Transverse colon (tissue), 4 donors: ENCODE measurements around the gene HDAC4.

Experiments
- CTCF ChIP-seq, 5 experiments: fragments of 200-600 bp in 3 of 5; fragments of 450-650 bp in 2 of 5; sonication (generic) in 3 of 5; IDR thresholded peaks; 1 replicate in 2 of 5; 2 replicates in 3 of 5; pipeline ENCODE4 v1.5.1; 2016 to 2017; ENCODE audit warnings: antibody characterized with exemption in 5 of 5, inconsistent platforms in 3 of 5, mild to moderate bottlenecking in 2 of 5, moderate library complexity in 1 of 5
- EP300 ChIP-seq: sonication (generic); formaldehyde crosslinking; IDR thresholded peaks from one replicate; pipeline ENCODE4 v1.6.1; 2017; ENCODE audit warnings: antibody characterized with exemption, low read depth
- POLR2A ChIP-seq: fragments of 450-650 bp; IDR thresholded peaks from one replicate; pipeline ENCODE4 v1.6.1; 2016; ENCODE audit warnings: antibody characterized with exemption, mild to moderate bottlenecking, moderate library complexity
- POLR2AphosphoS5 ChIP-seq, 3 donors: sonication (generic); formaldehyde crosslinking; IDR thresholded peaks; one replicate each; pipeline ENCODE4 v1.6.1; 2016; ENCODE audit warnings: antibody characterized with exemption in 3 of 3

DNA sequence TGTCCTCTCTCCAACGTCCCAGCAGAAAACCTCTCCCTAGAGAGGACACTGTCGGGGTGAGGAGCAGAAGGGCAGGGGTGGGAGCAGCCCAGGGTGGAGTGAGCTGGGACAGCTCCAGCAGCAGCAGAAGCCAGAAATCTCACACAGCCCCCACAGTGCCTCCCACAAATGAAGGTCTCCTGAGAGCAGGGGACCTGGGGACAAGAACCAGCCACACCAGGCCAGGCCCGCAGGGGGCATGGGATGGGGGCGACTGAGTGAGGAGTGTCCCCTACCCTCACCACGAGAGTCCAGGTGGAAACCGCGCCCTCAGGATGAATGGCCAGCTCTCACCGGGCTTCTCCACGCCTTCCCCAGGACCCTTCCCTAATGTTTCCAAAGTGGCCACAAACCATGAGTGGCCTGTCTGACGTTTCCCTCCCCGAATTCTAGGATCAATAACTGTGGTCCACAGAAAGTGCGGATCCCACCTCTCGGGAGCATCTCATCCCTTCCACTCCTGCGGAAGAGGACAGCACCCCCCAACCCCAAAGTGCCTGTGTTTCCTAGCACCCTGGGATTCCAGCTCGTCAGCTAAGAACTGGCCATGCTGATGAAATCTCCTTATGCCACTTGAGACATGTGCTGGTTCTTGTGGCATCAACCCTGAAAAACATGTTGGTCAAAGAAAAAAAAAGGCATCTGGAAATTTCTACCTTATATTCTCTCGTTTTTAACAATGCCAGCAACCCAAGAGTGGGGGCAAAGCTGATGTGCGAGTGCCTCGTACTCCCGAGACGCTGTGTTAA is 121.1 kb downstream of the HDAC4 start:
- TF ChIP-seq POLR2AphosphoS5 (IDR thresholded peaks at IDR 0.05) (no peak), CTCF (IDR thresholded peaks at IDR 0.05) (no peak), EP300 (no peak), POLR2A (no peak)
